Measurements from ENCODE around the gene PAX5.

DNA sequence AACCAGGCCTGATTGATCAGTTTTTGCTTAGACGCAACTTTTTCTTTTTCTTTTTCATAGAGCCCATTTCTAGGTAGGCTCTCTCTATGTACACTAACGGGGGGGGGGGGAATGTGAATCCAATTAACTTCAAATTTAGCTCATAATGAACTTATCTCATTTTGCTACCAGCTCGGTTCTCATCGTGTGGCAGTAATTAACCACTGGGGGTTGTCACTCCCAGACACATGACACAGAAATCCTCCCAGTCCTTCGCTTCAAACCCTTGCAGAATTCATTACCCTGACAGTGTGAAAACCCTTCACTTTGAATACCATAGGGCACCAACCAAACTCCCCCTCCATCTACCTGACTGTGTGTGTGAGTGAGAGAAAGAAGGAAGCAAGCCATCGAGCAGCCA is 144.2 kb downstream of the PAX5 start:
- TF ChIP-seq, protein P1, sequence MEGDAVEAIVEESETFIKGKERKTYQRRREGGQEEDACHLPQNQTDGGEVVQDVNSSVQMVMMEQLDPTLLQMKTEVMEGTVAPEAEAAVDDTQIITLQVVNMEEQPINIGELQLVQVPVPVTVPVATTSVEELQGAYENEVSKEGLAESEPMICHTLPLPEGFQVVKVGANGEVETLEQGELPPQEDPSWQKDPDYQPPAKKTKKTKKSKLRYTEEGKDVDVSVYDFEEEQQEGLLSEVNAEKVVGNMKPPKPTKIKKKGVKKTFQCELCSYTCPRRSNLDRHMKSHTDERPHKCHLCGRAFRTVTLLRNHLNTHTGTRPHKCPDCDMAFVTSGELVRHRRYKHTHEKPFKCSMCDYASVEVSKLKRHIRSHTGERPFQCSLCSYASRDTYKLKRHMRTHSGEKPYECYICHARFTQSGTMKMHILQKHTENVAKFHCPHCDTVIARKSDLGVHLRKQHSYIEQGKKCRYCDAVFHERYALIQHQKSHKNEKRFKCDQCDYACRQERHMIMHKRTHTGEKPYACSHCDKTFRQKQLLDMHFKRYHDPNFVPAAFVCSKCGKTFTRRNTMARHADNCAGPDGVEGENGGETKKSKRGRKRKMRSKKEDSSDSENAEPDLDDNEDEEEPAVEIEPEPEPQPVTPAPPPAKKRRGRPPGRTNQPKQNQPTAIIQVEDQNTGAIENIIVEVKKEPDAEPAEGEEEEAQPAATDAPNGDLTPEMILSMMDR (IDR thresholded peaks at IDR 0.05), result no peak
- no peak for TF ChIP-seq POLR2A (IDR thresholded peaks at IDR 0.05)
